HuH-7 (cell line): Measurements from ENCODE around the gene CEACAM5.
A peak's percentile ranks its signal among the peaks of the same experiment; 100 is the strongest.

Experiments
- DNase-seq: peaks from one replicate; pipeline ENCODE4 v3.0.0; 2011; ENCODE audit warnings: low spot score

The CEACAM5 gene

DNA sequence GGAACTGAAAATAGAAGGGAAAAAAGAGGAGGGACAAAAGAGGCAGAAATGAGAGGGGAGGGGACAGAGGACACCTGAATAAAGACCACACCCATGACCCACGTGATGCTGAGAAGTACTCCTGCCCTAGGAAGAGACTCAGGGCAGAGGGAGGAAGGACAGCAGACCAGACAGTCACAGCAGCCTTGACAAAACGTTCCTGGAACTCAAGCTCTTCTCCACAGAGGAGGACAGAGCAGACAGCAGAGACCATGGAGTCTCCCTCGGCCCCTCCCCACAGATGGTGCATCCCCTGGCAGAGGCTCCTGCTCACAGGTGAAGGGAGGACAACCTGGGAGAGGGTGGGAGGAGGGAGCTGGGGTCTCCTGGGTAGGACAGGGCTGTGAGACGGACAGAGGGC, at the start of gene CEACAM5:
Gene CEACAM5, plus strand, starts transcription at position 146 of the 400 bp plus-strand sequence. Its CDS starts 106 bp downstream, at position 252.
- DNase-seq, result no peak

DNA sequence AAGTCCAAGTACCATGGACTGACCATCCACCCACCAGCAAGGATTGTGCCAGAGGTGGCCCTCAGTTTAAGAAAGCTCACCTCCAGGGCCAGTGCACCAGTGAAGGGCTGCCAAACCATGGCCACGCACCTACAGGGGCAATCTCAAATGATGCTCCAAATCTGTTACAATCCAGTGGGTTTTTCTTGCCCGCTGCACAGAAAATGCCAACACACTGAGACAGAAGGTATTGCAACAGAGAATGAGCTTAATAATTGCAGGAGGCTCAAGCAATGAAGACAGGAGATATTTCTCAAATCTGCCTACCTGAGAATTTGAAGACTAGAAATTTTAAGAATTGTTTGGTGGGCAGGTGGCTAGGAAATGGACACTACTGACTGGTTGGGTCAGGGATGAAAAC, 42.4 kb upstream of the CEACAM5 start:
- no peak for DNase-seq

DNA sequence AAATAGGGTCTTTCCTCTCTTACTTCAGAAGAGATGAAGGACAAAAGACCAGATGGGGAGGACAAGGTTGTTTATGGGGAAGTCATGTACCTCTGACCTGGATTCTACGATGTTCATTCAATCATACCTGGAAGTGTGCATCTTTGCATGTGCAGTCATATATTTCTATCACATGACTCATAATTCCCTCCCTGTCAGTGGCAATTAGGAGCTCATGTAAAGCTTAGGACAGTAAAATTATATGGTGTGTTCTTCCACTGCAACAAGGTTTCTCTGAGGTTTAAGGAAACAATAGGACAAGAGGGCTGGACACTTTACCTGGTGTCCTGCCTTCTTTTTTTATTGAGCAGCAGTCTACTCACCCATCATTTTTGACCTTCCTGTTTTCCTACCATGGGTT, 40.1 kb upstream of the CEACAM5 start:
- DNase-seq, result no peak

DNA sequence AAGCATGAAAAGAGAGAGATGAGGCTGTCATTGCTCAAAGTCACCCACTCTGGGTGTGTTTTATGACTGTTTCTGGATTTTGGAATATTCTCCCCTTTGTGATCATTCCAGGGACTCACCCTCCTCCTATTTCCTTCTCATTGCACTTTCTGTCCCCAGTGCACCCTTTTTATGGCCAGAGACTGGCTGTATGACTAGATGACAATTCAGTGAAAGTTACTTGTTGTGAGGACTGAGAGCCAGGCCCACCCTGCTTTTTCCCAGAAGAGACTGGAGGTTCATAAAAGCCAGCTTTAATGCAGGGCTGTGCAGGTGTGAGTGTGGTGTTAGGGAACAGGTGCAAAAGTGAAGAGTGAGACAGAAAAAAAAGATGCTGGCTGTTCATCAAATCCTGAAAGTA, 37.7 kb upstream of the CEACAM5 start:
- DNase-seq, result no peak

DNA sequence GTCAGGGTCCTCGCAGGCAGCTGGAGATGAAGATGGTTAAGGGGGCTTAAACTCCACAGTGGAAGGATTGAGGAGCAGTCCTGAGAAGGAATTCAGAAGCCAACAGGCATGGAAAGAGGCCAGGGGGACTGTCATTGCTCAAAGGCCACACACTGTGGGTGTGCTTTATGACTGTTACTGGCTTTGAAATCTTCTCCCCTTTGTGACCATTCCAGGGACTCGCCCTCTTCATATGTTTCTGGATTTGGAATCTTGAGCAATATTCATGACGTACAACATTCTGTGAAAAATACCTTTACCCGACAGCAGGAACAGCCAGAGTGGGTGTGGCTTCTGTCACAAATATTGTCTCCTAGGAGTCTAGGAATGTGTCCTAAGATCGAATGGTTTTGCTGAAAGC, 36.9 kb upstream of the CEACAM5 start:
- DNase-seq, result no peak

DNA sequence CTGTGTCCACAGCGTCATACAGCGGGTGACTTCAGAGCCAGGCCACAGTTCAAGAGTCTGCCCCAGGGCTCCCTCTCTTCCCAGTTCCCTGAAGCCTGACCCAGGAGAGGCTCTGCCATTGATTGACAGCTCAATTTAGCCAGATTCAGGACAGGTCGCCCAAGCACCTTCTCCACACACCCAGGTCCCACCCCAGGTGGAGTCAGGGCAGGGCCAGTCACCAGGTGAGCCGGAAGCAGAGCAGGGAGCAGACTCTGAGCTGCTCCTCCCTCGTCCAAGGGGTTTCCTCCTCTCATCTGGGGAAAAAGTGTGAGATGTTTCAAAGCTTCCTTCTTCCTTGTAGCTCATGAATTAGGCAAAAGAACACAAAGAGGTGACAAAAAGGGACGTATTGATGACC, 26.0 kb upstream of the CEACAM5 start:
- DNase-seq, result no peak

DNA sequence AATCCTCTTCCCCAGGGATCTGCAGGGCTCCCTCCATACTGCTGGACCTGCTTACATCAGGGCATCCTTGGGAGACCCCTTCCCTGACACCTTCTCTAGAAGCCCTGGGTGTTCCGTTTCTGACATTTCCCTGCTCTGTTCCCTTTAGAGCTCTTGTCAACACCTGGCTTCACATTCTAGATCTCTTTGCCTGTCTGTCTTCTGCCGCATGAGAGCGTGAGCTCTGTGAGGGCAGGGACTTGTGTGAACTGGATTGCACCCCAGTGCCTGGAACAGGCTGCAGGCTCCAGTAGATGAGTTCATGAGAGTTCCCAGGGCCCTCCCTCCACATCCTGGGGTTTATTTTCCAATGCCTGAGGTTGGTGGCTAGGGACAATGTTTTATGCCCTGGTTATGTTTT, 21.0 kb upstream of the CEACAM5 start:
- DNase-seq, result no peak

DNA sequence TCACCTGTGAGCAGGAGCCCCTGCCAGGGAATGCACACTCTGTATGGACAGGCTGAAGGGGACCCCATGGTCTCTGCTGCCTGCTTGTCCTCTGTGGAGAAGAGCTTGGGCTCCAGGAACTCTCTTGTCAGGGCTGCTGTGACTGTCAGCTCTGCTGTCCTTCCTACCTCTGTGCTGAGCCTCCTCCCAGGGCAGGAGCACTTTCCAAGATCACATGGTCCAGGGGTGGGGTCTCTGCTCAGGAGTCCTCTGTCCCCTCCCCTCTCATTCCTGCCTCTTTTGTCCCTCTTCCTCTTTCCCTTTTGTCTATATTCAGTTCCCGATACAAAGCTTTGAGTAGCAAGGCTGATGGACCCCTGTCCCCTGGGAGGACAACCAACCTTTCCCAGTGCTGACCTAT, 20.3 kb upstream of the CEACAM5 start, which contains the start of gene CEACAM7:
Gene CEACAM7, minus strand, starts transcription at position 173 of the 400 bp plus-strand sequence. Its CDS starts 105 bp downstream, at position 68.
- no peak for DNase-seq

DNA sequence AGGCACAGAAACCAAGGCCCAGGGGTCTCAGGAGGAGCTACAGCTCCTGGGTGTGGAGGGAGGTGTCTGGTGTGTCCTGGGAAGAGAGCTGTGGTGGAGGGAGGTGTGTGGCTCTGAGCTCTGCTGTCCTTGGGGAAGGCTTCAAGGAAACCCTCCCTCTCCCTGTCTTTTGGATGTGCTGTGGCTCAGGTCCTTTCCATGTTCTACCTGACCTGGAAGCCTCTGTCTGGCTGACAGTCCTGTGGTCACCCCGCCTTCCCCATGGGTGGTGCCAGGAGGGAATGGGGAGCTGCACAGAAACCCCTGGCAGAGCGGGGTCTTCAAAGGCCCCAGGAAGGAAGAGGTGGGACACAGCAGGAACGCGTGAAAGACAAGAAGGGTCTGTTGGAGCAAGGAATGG, 19.7 kb upstream of the CEACAM5 start:
- DNase-seq, result no peak

DNA sequence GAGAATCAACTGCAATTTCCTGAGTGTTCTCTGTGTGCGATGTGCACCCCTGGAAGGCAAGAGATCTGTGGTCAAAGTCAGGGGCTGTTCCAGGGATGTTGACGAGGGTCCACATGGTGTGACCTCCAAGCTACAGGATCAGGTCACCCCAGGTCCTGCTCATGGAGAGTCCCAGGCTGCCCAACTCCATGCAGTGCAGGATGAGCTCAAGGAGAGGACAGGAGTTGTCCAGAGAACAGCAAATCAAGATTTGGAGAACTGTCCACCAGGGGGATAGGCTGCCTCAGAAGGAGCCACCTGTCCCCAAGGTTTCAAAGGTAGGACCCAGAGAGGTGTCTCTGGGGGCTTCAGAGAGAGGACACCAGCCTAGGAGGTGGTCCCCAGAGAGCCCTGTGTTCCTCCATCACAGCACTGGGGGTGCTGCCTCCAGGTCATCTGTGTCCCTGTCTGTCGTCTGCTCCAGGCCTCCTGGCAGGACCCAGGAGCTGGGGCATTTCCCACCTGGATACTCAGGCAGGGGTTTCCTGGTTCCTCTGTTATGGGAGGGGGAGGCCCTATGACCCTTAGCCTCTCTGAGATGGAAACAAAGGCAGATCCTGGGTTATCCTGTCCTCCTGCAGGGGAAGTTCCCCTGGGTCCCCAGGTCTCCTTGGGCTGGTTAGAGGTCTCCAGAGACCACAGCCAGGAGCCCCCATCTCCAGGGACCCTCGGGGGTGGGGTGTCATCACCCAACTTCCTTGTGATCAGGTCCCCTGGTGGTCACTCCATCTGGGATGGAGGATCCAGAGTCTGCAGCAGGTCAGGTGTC, 18.2 kb upstream of the CEACAM5 start:
- DNase-seq, result no peak

DNA sequence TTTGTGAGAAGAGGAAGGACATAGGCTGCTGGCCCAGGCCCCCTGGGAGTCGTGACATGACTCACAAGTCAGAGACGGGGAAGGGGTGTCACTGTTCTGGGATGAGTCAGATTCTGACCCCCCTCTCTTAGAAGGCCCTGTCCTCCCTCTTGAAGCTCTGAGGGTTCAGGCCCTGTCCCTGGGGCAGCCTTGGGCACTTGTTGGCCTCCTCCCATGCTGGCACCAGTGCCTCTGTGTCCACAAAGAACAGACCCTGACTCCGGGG, 17.7 kb upstream of the CEACAM5 start:
- no peak for DNase-seq

DNA sequence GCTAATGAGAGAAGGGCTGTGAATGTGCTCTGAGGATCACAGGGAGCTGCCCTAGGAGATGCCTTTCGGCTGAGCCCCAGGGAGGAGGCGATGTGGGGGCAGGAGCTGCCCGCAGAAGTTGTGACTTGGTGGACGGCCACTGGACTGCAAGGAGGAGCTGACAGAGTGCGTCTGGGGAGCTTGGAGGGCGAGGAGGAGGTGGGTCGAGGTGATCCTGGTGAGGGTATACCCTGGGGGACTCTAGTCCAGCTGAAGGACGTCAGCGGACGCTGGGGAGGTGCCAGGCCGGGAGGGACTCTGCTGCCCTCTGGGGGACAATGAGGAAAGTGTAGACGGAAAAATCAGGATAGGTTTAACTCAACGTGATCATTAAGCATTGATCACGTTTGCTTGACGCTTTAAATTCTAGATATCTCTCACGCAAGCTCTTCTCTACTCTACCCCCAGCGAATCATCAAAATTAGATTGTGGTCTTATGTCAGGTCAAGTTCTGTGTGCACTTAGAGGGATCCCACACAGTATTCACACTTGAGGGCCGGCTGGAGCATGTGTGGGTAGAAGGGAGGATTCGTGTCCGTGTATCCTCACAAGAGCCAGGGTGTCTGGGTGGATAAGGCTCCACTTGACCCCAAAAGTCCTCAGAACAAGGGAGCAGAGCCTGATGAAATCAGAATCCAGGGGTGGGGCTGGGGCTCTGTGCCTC, 17.0 kb upstream of the CEACAM5 start:
- peak; percentile 57 for DNase-seq

DNA sequence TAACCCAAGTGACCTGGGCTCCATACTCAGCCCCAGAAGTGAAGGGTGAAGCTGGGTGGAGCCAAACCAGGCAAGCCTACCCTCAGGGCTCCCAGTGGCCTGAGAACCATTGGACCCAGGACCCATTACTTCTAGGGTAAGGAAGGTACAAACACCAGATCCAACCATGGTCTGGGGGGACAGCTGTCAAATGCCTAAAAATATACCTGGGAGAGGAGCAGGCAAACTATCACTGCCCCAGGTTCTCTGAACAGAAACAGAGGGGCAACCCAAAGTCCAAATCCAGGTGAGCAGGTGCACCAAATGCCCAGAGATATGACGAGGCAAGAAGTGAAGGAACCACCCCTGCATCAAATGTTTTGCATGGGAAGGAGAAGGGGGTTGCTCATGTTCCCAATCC, 14.2 kb upstream of the CEACAM5 start:
- no peak for DNase-seq

DNA sequence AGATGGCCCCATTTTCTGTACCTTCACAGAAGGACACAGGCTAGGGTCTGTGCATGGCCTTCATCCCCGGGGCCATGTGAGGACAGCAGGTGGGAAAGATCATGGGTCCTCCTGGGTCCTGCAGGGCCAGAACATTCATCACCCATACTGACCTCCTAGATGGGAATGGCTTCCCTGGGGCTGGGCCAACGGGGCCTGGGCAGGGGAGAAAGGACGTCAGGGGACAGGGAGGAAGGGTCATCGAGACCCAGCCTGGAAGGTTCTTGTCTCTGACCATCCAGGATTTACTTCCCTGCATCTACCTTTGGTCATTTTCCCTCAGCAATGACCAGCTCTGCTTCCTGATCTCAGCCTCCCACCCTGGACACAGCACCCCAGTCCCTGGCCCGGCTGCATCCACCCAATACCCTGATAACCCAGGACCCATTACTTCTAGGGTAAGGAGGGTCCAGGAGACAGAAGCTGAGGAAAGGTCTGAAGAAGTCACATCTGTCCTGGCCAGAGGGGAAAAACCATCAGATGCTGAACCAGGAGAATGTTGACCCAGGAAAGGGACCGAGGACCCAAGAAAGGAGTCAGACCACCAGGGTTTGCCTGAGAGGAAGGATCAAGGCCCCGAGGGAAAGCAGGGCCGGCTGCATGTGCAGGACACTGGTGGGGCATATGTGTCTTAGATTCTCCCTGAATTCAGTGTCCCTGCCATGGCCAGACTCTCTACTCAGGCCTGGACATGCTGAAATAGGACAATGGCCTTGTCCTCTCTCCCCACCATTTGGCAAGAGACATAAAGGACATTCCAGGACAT, 13.4 kb upstream of the CEACAM5 start:
- no peak for DNase-seq

DNA sequence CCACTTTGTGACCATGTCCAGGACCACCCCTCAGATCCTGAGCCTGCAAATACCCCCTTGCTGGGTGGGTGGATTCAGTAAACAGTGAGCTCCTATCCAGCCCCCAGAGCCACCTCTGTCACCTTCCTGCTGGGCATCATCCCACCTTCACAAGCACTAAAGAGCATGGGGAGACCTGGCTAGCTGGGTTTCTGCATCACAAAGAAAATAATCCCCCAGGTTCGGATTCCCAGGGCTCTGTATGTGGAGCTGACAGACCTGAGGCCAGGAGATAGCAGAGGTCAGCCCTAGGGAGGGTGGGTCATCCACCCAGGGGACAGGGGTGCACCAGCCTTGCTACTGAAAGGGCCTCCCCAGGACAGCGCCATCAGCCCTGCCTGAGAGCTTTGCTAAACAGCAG, 12.7 kb upstream of the CEACAM5 start:
- DNase-seq, result no peak

DNA sequence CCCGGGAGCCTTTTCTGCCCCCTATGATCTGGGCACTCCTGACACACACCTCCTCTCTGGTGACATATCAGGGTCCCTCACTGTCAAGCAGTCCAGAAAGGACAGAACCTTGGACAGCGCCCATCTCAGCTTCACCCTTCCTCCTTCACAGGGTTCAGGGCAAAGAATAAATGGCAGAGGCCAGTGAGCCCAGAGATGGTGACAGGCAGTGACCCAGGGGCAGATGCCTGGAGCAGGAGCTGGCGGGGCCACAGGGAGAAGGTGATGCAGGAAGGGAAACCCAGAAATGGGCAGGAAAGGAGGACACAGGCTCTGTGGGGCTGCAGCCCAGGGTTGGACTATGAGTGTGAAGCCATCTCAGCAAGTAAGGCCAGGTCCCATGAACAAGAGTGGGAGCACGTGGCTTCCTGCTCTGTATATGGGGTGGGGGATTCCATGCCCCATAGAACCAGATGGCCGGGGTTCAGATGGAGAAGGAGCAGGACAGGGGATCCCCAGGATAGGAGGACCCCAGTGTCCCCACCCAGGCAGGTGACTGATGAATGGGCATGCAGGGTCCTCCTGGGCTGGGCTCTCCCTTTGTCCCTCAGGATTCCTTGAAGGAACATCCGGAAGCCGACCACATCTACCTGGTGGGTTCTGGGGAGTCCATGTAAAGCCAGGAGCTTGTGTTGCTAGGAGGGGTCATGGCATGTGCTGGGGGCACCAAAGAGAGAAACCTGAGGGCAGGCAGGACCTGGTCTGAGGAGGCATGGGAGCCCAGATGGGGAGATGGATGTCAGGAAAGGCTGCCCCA, 11.8 kb upstream of the CEACAM5 start:
- DNase-seq, result no peak

DNA sequence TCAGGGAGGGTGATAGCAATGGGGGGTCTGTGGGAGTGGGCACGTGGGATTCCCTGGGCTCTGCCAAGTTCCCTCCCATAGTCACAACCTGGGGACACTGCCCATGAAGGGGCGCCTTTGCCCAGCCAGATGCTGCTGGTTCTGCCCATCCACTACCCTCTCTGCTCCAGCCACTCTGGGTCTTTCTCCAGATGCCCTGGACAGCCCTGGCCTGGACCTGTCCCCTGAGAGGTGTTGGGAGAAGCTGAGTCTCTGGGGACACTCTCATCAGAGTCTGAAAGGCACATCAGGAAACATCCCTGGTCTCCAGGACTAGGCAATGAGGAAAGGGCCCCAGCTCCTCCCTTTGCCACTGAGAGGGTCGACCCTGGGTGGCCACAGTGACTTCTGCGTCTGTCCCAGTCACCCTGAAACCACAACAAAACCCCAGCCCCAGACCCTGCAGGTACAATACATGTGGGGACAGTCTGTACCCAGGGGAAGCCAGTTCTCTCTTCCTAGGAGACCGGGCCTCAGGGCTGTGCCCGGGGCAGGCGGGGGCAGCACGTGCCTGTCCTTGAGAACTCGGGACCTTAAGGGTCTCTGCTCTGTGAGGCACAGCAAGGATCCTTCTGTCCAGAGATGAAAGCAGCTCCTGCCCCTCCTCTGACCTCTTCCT, 11.1 kb upstream of the CEACAM5 start:
- no peak for DNase-seq

DNA sequence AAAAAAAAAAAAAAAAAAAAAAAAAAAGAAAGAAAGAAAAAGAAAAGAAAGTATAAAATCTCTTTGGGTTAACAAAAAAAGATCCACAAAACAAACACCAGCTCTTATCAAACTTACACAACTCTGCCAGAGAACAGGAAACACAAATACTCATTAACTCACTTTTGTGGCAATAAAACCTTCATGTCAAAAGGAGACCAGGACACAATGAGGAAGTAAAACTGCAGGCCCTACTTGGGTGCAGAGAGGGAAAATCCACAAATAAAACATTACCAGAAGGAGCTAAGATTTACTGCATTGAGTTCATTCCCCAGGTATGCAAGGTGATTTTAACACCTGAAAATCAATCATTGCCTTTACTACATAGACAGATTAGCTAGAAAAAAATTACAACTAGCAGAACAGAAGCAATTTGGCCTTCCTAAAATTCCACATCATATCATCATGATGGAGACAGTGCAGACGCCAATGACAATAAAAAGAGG, 9.6 kb upstream of the CEACAM5 start:
- DNase-seq, result peak; percentile 74

DNA sequence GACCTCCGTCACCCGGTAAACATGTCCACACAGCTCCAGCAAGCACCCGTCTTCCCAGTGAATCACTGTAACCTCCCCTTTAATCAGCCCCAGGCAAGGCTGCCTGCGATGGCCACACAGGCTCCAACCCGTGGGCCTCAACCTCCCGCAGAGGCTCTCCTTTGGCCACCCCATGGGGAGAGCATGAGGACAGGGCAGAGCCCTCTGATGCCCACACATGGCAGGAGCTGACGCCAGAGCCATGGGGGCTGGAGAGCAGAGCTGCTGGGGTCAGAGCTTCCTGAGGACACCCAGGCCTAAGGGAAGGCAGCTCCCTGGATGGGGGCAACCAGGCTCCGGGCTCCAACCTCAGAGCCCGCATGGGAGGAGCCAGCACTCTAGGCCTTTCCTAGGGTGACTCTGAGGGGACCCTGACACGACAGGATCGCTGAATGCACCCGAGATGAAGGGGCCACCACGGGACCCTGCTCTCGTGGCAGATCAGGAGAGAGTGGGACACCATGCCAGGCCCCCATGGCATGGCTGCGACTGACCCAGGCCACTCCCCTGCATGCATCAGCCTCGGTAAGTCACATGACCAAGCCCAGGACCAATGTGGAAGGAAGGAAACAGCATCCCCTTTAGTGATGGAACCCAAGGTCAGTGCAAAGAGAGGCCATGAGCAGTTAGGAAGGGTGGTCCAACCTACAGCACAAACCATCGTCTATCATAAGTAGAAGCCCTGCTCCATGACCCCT, 9.0 kb upstream of the CEACAM5 start:
- peak; percentile 46 for DNase-seq

DNA sequence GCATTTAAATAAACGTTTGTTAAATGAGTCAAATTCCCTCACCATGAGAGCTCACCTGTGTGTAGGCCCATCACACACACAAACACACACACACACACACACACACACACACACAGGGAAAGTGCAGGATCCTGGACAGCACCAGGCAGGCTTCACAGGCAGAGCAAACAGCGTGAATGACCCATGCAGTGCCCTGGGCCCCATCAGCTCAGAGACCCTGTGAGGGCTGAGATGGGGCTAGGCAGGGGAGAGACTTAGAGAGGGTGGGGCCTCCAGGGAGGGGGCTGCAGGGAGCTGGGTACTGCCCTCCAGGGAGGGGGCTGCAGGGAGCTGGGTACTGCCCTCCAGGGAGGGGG, 8.5 kb upstream of the CEACAM5 start:
- DNase-seq, result no peak
